BJ (cell line): ENCODE results near the gene APEH. TPM values are rescaled to one million over a fixed set of nuclear protein-coding genes. Genes with fewer than 3 reads are reported as not detected.

ENCODE experiments used
- CTCF ChIA-PET: fragments of 350-600 bp; formaldehyde crosslinking; extraction: SDS; loops from one replicate; lab custom pipeline; 2021; ENCODE audit warnings: antibody characterized with exemption, inconsistent platforms; lab: Yijun Ruan, JAX
- POLR2A ChIA-PET: fragments of 300-600 bp; sonication (Branson Sonifier 250); formaldehyde crosslinking; extraction: SDS; loops from one replicate; lab custom pipeline; 2021; ENCODE audit warnings: antibody characterized with exemption; lab: Charles Lee
- DNase-seq: peaks from one replicate; pipeline ENCODE4 v3.0.0-alpha.2; 2011; ENCODE audit warnings: low read depth
- H3K27me3 ChIP-seq: 2 replicates; pipeline ENCODE4 v1.6.0; 2011; ENCODE audit warnings: low read length; ENCODE audit not compliant: control insufficient read depth, insufficient read depth
- H3K36me3 ChIP-seq: 2 replicates; pipeline ENCODE4 v1.5.1; 2011; ENCODE audit warnings: low read length; ENCODE audit not compliant: control insufficient read depth, insufficient read depth
- H3K4me3 ChIP-seq: 2 replicates; pipeline ENCODE4 v1.5.1; 2011; ENCODE audit warnings: low read depth, mild to moderate bottlenecking, control low read depth, low read length
- polyA plus RNA-seq: library from polyadenylated mRNA; depleted of rRNA; stranded (reverse); fragments of >200 nt; gene quantifications from 2 replicates; pipeline ENCODE4 v1.2.3, GENCODE V29; 2011
- TF ChIP-seq, protein P1 (sequence below): IDR thresholded peaks from 2 replicates; pipeline ENCODE4 v1.5.1; 2011; ENCODE audit warnings: low read depth, mild to moderate bottlenecking, control low read depth, inconsistent platforms, low read length, moderate library complexity; ENCODE audit not compliant: insufficient read depth

Gene APEH
- polyA plus RNA-seq, 1 experiment, result 165 TPM

DNA sequence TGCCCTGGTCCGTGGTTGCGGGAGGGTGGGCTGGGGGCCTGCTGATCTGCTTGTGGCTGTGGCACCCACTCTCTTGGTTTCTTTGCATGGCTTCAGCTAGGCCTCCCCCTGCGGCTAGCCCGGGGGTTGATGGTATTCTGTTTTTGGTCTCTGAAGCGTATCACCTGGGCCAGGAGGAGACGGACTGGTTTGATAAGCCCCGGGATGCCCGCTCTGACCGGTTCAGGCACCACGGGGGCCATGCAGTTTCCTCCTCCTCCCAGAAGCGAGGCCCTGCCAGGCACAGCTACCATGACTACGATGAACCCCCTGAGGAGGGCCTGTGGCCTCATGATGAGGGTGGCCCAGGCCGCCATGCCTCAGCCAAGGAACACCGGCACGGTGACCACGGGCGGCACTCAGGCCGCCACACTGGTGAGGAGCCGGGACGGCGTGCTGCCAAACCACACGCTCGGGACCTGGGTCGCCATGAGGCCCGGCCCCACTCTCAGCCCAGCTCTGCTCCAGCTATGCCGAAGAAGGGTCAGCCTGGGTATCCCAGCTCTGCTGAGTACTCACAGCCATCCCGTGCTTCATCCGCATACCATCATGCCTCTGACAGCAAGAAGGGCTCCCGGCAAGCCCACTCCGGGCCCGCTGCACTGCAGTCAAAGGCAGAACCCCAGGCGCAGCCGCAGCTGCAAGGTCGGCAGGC, 11.3 kb upstream of the APEH start:
- TF ChIP-seq, protein P1, sequence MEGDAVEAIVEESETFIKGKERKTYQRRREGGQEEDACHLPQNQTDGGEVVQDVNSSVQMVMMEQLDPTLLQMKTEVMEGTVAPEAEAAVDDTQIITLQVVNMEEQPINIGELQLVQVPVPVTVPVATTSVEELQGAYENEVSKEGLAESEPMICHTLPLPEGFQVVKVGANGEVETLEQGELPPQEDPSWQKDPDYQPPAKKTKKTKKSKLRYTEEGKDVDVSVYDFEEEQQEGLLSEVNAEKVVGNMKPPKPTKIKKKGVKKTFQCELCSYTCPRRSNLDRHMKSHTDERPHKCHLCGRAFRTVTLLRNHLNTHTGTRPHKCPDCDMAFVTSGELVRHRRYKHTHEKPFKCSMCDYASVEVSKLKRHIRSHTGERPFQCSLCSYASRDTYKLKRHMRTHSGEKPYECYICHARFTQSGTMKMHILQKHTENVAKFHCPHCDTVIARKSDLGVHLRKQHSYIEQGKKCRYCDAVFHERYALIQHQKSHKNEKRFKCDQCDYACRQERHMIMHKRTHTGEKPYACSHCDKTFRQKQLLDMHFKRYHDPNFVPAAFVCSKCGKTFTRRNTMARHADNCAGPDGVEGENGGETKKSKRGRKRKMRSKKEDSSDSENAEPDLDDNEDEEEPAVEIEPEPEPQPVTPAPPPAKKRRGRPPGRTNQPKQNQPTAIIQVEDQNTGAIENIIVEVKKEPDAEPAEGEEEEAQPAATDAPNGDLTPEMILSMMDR, result no peak
- CTCF ChIA-PET, result interaction anchor here (3.8 kb wide), 1 partner anchor 123 kb away, joined by 20 read pairs; no protein-coding TSS in a partner anchor
- H3K36me3 ChIP-seq, result no peaks in the 10 kb centered on the region
- no peak overlapping the region for H3K4me3 ChIP-seq
- POLR2A ChIA-PET, result no interaction called here
- peaks cover 5% of the 10 kb centered on the region; the same call in 1 of the 2 replicates for H3K27me3 ChIP-seq
- no peak for DNase-seq

DNA sequence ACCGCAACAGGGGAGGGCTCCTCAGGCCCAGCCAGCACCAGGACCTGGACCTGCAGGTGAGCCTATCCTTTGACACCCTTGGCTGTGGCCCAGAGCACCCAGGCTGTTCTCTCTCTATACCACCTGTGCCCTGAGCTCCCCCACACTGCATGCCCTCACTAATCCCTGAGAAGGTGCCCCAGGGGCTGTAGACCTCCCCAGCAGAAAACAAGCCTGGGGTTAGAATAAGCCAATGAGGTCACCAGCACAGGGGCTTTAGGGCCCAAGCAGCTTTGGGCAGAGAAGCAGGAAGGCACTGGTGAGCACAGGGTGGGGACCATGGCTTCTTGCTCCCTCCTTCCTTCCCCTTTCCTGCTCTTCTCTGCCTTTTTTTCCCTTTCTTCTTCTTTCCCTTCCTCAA, 10.3 kb upstream of the APEH start:
- peaks cover 5% of the 10 kb centered on the region; the same call in 1 of the 2 replicates for H3K27me3 ChIP-seq
- TF ChIP-seq, protein P1, result no peak
- no peaks in the 10 kb centered on the region for H3K36me3 ChIP-seq
- no peak overlapping the region for H3K4me3 ChIP-seq
- no peak for DNase-seq
- CTCF ChIA-PET, result interaction anchor here (1.0 to 3.8 kb wide), 2 partner anchors 8 to 124 kb away, joined by 8 to 20 read pairs; no protein-coding TSS in a partner anchor
- POLR2A ChIA-PET, result no interaction called here

DNA sequence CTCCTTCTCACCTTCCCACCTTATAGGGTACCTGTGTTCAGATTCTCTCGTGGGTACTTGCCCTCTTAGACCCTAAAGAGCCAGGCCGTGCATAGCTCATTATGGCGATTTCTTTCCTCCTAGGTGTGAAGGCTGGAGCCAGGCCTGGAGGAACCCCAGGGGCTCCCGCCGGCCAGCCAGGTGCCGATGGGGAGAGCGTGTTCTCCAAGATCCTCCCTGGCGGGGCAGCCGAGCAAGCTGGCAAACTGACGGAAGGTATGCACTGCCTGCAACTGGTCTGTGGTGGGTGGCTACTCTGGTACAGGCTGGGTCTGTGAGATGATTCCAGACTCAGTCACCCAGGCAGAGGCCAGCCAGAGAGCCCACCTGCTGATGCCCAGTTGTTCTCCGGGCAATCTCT, 9.9 kb upstream of the APEH start:
- CTCF ChIA-PET, result interaction anchor here (1.0 to 3.8 kb wide), 2 partner anchors 7 to 124 kb away, joined by 8 to 20 read pairs; no protein-coding TSS in a partner anchor
- TF ChIP-seq, protein P1, result no peak
- POLR2A ChIA-PET, result no interaction called here
- Histone ChIP-seq H3K36me3 (no peaks in the 10 kb centered on the region), H3K27me3 (peaks cover 5% of the 10 kb centered on the region; the same call in 1 of the 2 replicates), H3K4me3 (no peak overlapping the region)
- DNase-seq, result no peak

DNA sequence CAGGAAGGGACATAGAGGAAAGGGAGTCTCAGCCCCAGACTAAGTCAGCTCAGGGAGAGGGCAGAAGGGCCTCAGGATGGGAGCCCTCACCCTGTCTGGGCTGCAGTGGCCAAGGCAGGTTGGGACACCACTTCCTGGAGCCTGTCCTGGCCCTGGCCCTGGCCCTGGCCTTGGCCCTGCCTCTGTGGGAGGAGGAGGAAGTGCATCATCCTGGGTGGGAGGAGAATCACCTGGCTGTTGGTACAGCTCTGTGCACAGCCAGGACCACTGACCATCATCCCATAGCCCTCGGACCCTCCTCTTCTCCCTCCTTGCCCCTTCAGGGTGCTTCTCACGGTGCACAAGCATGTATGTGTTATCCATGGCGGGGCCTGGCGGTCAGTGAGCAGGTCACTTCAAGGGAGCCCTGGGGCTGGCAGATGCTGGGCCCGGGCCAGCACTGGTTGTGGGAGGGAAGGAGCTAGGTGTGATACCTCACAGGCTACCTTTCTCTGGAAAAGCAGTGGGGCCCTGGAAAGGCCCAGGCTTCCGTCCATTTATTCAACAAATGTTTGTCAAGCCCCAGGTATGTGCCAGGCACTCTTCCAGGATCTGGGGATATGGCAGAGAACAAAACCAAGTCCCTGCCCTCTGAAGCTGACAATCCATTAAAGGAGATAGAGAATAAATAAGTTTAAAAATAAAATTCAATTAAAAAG, 8.2 kb upstream of the APEH start:
- H3K27me3 ChIP-seq, result peaks cover 5% of the 10 kb centered on the region; the same call in 1 of the 2 replicates
- TF ChIP-seq, protein P1, result no peak
- H3K4me3 ChIP-seq, result no peak overlapping the region
- DNase-seq, result no peak
- no peaks in the 10 kb centered on the region for H3K36me3 ChIP-seq
- ChIA-PET POLR2A (no interaction called here), CTCF (interaction anchor here (1.3 to 3.8 kb wide), 3 partner anchors 50 to 126 kb away, joined by 3 to 26 read pairs (median 20); no protein-coding TSS in a partner anchor)

GRCh38 chr3:49666592-49666991, 7.6 kb upstream of the APEH start:
- POLR2A ChIA-PET, result no interaction called here
- no peak overlapping the region for H3K4me3 ChIP-seq
- no peaks in the 10 kb centered on the region for H3K36me3 ChIP-seq
- TF ChIP-seq, protein P1, result no peak
- DNase-seq, result no peak
- H3K27me3 ChIP-seq, result peaks cover 5% of the 10 kb centered on the region; the same call in 1 of the 2 replicates
- CTCF ChIA-PET, result interaction anchor here (1.3 to 2.2 kb wide), 2 partner anchors 50 to 127 kb away, joined by 3 to 26 read pairs; no protein-coding TSS in a partner anchor
